ENCODE measurements around the gene LIME1. TPM values are rescaled to one million over a fixed set of nuclear protein-coding genes. Genes with fewer than 3 reads are reported as not detected.
A peak's percentile ranks its signal among the peaks of the same experiment; 100 is the strongest.

The LIME1 gene
- 8.1 TPM for total RNA-seq (ENCODE audit: unreplicated experiment)
- long read RNA-seq, partial matches to known transcripts = 1 of 1 reads
- long read RNA-seq, other reads (novel, unspliced or antisense) = 0 of 1 reads

GRCh38 chr20:63735859-63736718 lies at the start of gene LIME1:
LIME1 (plus strand) TSS chr20:63736664; CDS start chr20:63737550, 886 bp downstream.
- DNase-seq (ENCODE audit: low spot score) = no peak
- Mint-ChIP-seq H3K4me3 (ENCODE audit: unreplicated experiment) (peak within 1 kb of the TSS; percentile 77), H3K9me3 (ENCODE audit: unreplicated experiment) (no peaks in the 10 kb centered on the region), H3K4me1 (ENCODE audit: unreplicated experiment) (no peaks in the 10 kb centered on the region), H3K27me3 (ENCODE audit: unreplicated experiment) (peaks cover 16% of the 10 kb centered on the region), H3K36me3 (ENCODE audit: low read depth, unreplicated experiment) (peaks cover 16% of the 10 kb centered on the region), H3K27ac (ENCODE audit: unreplicated experiment) (no peak within 1 kb of the TSS)
- no peak for TF ChIP-seq CTCF (IDR thresholded peaks at IDR 0.05; ENCODE audit: unreplicated experiment)

- no peak for DNase-seq (ENCODE audit: low spot score)
- no peak for TF ChIP-seq CTCF (IDR thresholded peaks at IDR 0.05; ENCODE audit: unreplicated experiment)
- Mint-ChIP-seq H3K36me3 (ENCODE audit: low read depth, unreplicated experiment) (no peaks in the 10 kb centered on the region), H3K27ac (ENCODE audit: unreplicated experiment) (no peak overlapping the region), H3K4me3 (ENCODE audit: unreplicated experiment) (no peak overlapping the region), H3K4me1 (ENCODE audit: unreplicated experiment) (peaks cover 3% of the 10 kb centered on the region), H3K27me3 (ENCODE audit: unreplicated experiment) (peaks cover 5% of the 10 kb centered on the region), H3K9me3 (ENCODE audit: unreplicated experiment) (no peaks in the 10 kb centered on the region)
Observed at GRCh38 chr20:63687419-63688178, 48.9 kb upstream of the LIME1 start.

GRCh38 chr20:63688228-63689045 lies 48.0 kb upstream of the LIME1 start:
- peaks cover 7% of the 10 kb centered on the region for H3K27me3 Mint-ChIP-seq (ENCODE audit: unreplicated experiment)
- H3K4me3 Mint-ChIP-seq (ENCODE audit: unreplicated experiment) = no peak overlapping the region
- no peaks in the 10 kb centered on the region for H3K9me3 Mint-ChIP-seq (ENCODE audit: unreplicated experiment)
- H3K27ac Mint-ChIP-seq (ENCODE audit: unreplicated experiment) = no peak overlapping the region
- H3K4me1 Mint-ChIP-seq (ENCODE audit: unreplicated experiment) = peaks cover 3% of the 10 kb centered on the region
- no peak for TF ChIP-seq CTCF (IDR thresholded peaks at IDR 0.05; ENCODE audit: unreplicated experiment)
- DNase-seq (ENCODE audit: low spot score) = no peak
- no peaks in the 10 kb centered on the region for H3K36me3 Mint-ChIP-seq (ENCODE audit: low read depth, unreplicated experiment)

GRCh38 chr20:63689046-63690002 lies 47.1 kb upstream of the LIME1 start:
- Mint-ChIP-seq H3K9me3 (ENCODE audit: unreplicated experiment) (no peaks in the 10 kb centered on the region), H3K4me3 (ENCODE audit: unreplicated experiment) (no peak overlapping the region), H3K27me3 (ENCODE audit: unreplicated experiment) (peaks cover 7% of the 10 kb centered on the region), H3K36me3 (ENCODE audit: low read depth, unreplicated experiment) (peaks cover 4% of the 10 kb centered on the region), H3K4me1 (ENCODE audit: unreplicated experiment) (peaks cover 3% of the 10 kb centered on the region), H3K27ac (ENCODE audit: unreplicated experiment) (no peak overlapping the region)
- no peak for DNase-seq (ENCODE audit: low spot score)
- TF ChIP-seq CTCF (IDR thresholded peaks at IDR 0.05; ENCODE audit: unreplicated experiment) = no peak

Data from endothelial cell (in vitro differentiated cells).